OCI-LY3 (cell line): ENCODE data around the gene ATXN7.

Experiments
- H2AFZ ChIP-seq: fragments of 200-600, 300-600 bp; shearing (Covaris generic); 2 replicates; pipeline ENCODE4 v1.6.0; 2014; ENCODE audit warnings: antibody characterized with exemption, low read depth, low read length
- H3K27ac ChIP-seq: fragments of 200-600, 300-600 bp; sonication (generic); 2 replicates; pipeline ENCODE4 v1.5.1; 2014; ENCODE audit warnings: mild to moderate bottlenecking, low read length, moderate library complexity, mixed read lengths
- H3K27me3 ChIP-seq: fragments of 200-600, 300-600 bp; sonication (generic); 2 replicates; pipeline ENCODE4 v1.6.1; 2014; ENCODE audit warnings: low read depth, low read length, mixed read lengths
- H3K36me3 ChIP-seq: fragments of 200-600, 300-600 bp; sonication (generic); replicated peaks from 2 replicates; pipeline ENCODE3; 2014; ENCODE audit warnings: low read depth, low read length, mixed read lengths
- H3K4me1 ChIP-seq: fragments of 300-600, 200-600 bp; sonication (generic); 2 replicates; pipeline ENCODE4 v1.6.1; 2014; ENCODE audit warnings: low read length, mixed read lengths
- H3K4me2 ChIP-seq: fragments of 200-600, 300-600 bp; sonication (generic); 2 replicates; pipeline ENCODE4 v1.6.1; 2014; ENCODE audit warnings: low read length, mixed read lengths
- H3K4me3 ChIP-seq: fragments of 300-600, 200-600 bp; sonication (generic); 2 replicates; pipeline ENCODE4 v1.5.1; 2014; ENCODE audit warnings: antibody characterized with exemption, mild to moderate bottlenecking, low read length, moderate library complexity
- H3K79me2 ChIP-seq: fragments of 300-600, 200-600 bp; shearing (Covaris generic); 2 replicates; pipeline ENCODE4 v1.6.1; 2014; ENCODE audit warnings: mild to moderate bottlenecking, low read length, mixed read lengths
- H3K9ac ChIP-seq: fragments of 300-600, 200-600 bp; shearing (Covaris generic); 2 replicates; pipeline ENCODE4 v1.6.0; 2014; ENCODE audit warnings: mild to moderate bottlenecking, low read length, moderate library complexity
- H3K9me3 ChIP-seq: fragments of 200-600, 300-600 bp; shearing (Covaris generic); 2 replicates; pipeline ENCODE4 v1.6.1; 2014; ENCODE audit warnings: low read length, mixed read lengths; ENCODE audit not compliant: insufficient read depth
- H4K20me1 ChIP-seq: fragments of 200-600, 300-600 bp; sonication (generic); 2 replicates; pipeline ENCODE4 v1.6.1; 2016; ENCODE audit warnings: low read length, mixed read lengths; ENCODE audit not compliant: insufficient read depth
- CTCF ChIP-seq: fragments of 200-600, 300-600 bp; sonication (generic); IDR thresholded peaks from 2 replicates; pipeline ENCODE4 v1.5.1; 2014; ENCODE audit warnings: antibody characterized with exemption, low read length, low read depth
- EZH2phosphoT487 ChIP-seq: fragments of 200-600 bp; shearing (Covaris generic); IDR thresholded peaks from 2 replicates; pipeline ENCODE4 v1.6.1; 2018; ENCODE audit warnings: antibody characterized with exemption, mixed run types, low read depth

ATXN7 gene

DNA sequence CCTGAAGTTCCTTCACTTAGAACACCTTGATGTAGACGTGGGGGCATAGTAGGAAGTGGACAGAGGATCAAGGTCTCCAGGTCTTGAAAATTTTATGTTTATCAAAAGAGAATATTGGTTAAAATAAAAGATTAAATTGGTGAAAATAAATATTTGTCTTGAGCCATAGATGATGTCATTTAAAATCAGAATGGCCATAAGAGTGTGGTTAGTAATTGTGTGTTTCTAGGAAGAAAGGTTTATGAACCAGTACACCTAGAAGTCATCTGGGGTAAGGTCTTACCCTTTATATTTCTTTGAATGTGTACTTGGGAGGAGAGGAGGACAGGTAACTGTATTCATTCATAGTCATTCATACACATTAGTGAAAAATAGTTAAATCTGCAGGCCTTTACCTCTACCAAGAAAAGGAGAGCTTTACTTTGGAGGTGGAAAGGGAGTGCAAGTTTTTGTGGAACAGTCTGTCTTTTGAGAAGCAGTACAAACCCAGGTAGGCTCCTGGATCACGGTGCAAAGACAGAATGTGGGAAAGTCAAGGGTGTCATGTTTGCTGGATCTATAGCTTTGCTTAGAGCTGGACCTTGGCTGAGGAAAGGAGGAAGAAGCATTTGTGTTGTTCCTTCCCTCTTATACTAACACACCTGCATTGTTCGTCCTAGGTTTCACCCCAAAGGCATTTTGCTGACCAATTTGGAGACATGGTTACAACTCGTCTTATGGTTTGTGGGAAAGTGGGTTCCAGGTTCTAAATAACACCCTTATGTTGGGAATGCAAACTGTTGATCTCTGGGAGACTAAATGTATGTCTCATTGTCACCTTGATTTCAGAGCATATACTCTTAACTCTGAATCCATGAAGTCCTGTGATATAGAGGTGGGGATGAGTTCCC lies 42.3 kb downstream of the ATXN7 start:
- Histone ChIP-seq H3K79me2 (peaks cover 22% of the 10 kb centered on the region), H3K4me2 (no peak overlapping the region), H3K9ac (no peak overlapping the region), H2AFZ (no peak overlapping the region), H3K27ac (no peak overlapping the region), H4K20me1 (peaks cover 34% of the 10 kb centered on the region; the same call in 1 of the 2 replicates), H3K36me3 (peaks cover 27% of the 10 kb centered on the region), H3K4me3 (no peak overlapping the region), H3K9me3 (no peaks in the 10 kb centered on the region), H3K27me3 (no peaks in the 10 kb centered on the region), H3K4me1 (peaks cover 11% of the 10 kb centered on the region)
- no peak for TF ChIP-seq CTCF
- TF ChIP-seq EZH2phosphoT487: no peak

- H3K79me2 ChIP-seq: peaks cover 12% of the 10 kb centered on the region
- no peak for TF ChIP-seq EZH2phosphoT487
- no peak for TF ChIP-seq CTCF
- H3K36me3 ChIP-seq: peaks cover 12% of the 10 kb centered on the region
- H3K27me3 ChIP-seq: no peaks in the 10 kb centered on the region
- no peak overlapping the region for H3K4me3 ChIP-seq
- no peaks in the 10 kb centered on the region for H3K9me3 ChIP-seq
- H4K20me1 ChIP-seq: peaks cover 26% of the 10 kb centered on the region; the same call in 1 of the 2 replicates
- H3K4me2 ChIP-seq: no peak overlapping the region
- H3K27ac ChIP-seq: no peak overlapping the region
- no peak overlapping the region for H3K9ac ChIP-seq
- peaks cover 20% of the 10 kb centered on the region for H3K4me1 ChIP-seq
- H2AFZ ChIP-seq: no peak overlapping the region
These were observed 44.5 kb downstream of the ATXN7 start for GRCh38 chr3:63908081-63908736.

GRCh38 chr3:63908776-63909175 lies 45.1 kb downstream of the ATXN7 start:
- no peaks in the 10 kb centered on the region for H3K9me3 ChIP-seq
- TF ChIP-seq EZH2phosphoT487 (no peak), CTCF (no peak)
- H4K20me1 ChIP-seq: peaks cover 21% of the 10 kb centered on the region; the same call in 1 of the 2 replicates

GRCh38 chr3:63909431-63909830 lies 45.8 kb downstream of the ATXN7 start:
- peaks cover 25% of the 10 kb centered on the region for H3K4me1 ChIP-seq
- H3K4me3 ChIP-seq: no peak overlapping the region
- H3K27me3 ChIP-seq: no peaks in the 10 kb centered on the region
- no peaks in the 10 kb centered on the region for H3K9me3 ChIP-seq
- peaks cover 19% of the 10 kb centered on the region; the same call in 1 of the 2 replicates for H4K20me1 ChIP-seq
- H3K4me2 ChIP-seq: no peak overlapping the region
- no peak overlapping the region for H3K9ac ChIP-seq
- TF ChIP-seq EZH2phosphoT487 (no peak), CTCF (no peak)
- peaks cover 15% of the 10 kb centered on the region for H3K79me2 ChIP-seq
- no peak overlapping the region for H2AFZ ChIP-seq
- H3K27ac ChIP-seq: no peak overlapping the region
- peaks cover 20% of the 10 kb centered on the region for H3K36me3 ChIP-seq

More at GRCh38 chr3:63908776-63909175, 45.1 kb downstream of the ATXN7 start:
- Histone ChIP-seq H3K27ac (no peak overlapping the region), H2AFZ (no peak overlapping the region), H3K36me3 (peaks cover 15% of the 10 kb centered on the region), H3K27me3 (no peaks in the 10 kb centered on the region), H3K4me1 (peaks cover 25% of the 10 kb centered on the region), H3K9ac (no peak overlapping the region), H3K4me3 (no peak overlapping the region), H3K79me2 (peaks cover 15% of the 10 kb centered on the region), H3K4me2 (no peak overlapping the region)
